Measurements from ENCODE around the gene RNU1-3.
"Not testable (repeated sequence)": the region's sequence is repeated elsewhere in the genome, so short reads cannot be mapped to it uniquely, and the experiment has no call there.

RNU1-3 gene

GRCh38 chr1:16631248-16632043 lies 35.3 kb downstream of the RNU1-3 start:
- DNase-seq (ENCODE audit: low read depth in 1 of 2, low spot score in 1 of 2) = no peak

GRCh38 chr1:16630661-16631247 lies 36.0 kb downstream of the RNU1-3 start:
- no peak for TF ChIP-seq JUND (IDR thresholded peaks at IDR 0.05; ENCODE audit: low read depth)
- in situ Hi-C loops (cut with HindIII; ENCODE audit: low pct_unique_long_range_greater_than_20kb, low sequenced_read_pairs) = no loop called here
- DNase-seq (ENCODE audit: low read depth in 1 of 2, low spot score in 1 of 2) = no peak

More at GRCh38 chr1:16631248-16632043, 35.3 kb downstream of the RNU1-3 start:
- in situ Hi-C loops (cut with HindIII; ENCODE audit: low pct_unique_long_range_greater_than_20kb, low sequenced_read_pairs) = no loop called here
- no peak for TF ChIP-seq JUND (IDR thresholded peaks at IDR 0.05; ENCODE audit: low read depth)

GRCh38 chr1:16629916-16630530 lies 36.7 kb downstream of the RNU1-3 start:
- in situ Hi-C loops (cut with HindIII; ENCODE audit: low pct_unique_long_range_greater_than_20kb, low sequenced_read_pairs); DNase-seq (ENCODE audit: low read depth in 1 of 2, low spot score in 1 of 2): not testable (repeated sequence)

- in situ Hi-C loops (cut with HindIII; ENCODE audit: low pct_unique_long_range_greater_than_20kb, low sequenced_read_pairs) = no loop called here
- no peak for DNase-seq (ENCODE audit: low read depth in 1 of 2, low spot score in 1 of 2)
- TF ChIP-seq JUND (IDR thresholded peaks at IDR 0.05; ENCODE audit: low read depth) = no peak
Observed at GRCh38 chr1:16628361-16629111, 38.2 kb downstream of the RNU1-3 start.

GRCh38 chr1:16626409-16626983 lies 40.3 kb downstream of the RNU1-3 start:
- DNase-seq (ENCODE audit: low read depth in 1 of 2, low spot score in 1 of 2); in situ Hi-C loops (cut with HindIII; ENCODE audit: low pct_unique_long_range_greater_than_20kb, low sequenced_read_pairs): not testable (repeated sequence)

- in situ Hi-C loops (cut with HindIII; ENCODE audit: low pct_unique_long_range_greater_than_20kb, low sequenced_read_pairs) = no loop called here
- TF ChIP-seq JUND (IDR thresholded peaks at IDR 0.05; ENCODE audit: low read depth) = no peak
- DNase-seq (ENCODE audit: low read depth in 1 of 2, low spot score in 1 of 2) = no peak
Observed at GRCh38 chr1:16625497-16626408, 41.0 kb downstream of the RNU1-3 start.

- in situ Hi-C loops (cut with HindIII; ENCODE audit: low pct_unique_long_range_greater_than_20kb, low sequenced_read_pairs); DNase-seq (ENCODE audit: low read depth in 1 of 2, low spot score in 1 of 2): not testable (repeated sequence)
Observed at GRCh38 chr1:16623812-16624719, 42.7 kb downstream of the RNU1-3 start.

GRCh38 chr1:16623337-16623736 lies 43.4 kb downstream of the RNU1-3 start:
- DNase-seq (ENCODE audit: low read depth in 1 of 2, low spot score in 1 of 2); in situ Hi-C loops (cut with HindIII; ENCODE audit: low pct_unique_long_range_greater_than_20kb, low sequenced_read_pairs): not testable (repeated sequence)

GRCh38 chr1:16621681-16622315 lies 45.0 kb downstream of the RNU1-3 start:
- DNase-seq (ENCODE audit: low read depth in 1 of 2, low spot score in 1 of 2); in situ Hi-C loops (cut with HindIII; ENCODE audit: low pct_unique_long_range_greater_than_20kb, low sequenced_read_pairs): not testable (repeated sequence)

- no peak for DNase-seq (ENCODE audit: low read depth in 1 of 2, low spot score in 1 of 2)
- TF ChIP-seq JUND (IDR thresholded peaks at IDR 0.05; ENCODE audit: low read depth) = no peak
- in situ Hi-C loops (cut with HindIII; ENCODE audit: low pct_unique_long_range_greater_than_20kb, low sequenced_read_pairs) = no loop called here
Observed at GRCh38 chr1:16621300-16621658, 45.5 kb downstream of the RNU1-3 start.

- in situ Hi-C loops (cut with HindIII; ENCODE audit: low pct_unique_long_range_greater_than_20kb, low sequenced_read_pairs) = not testable (repeated sequence)
Observed at GRCh38 chr1:16619803-16620501, 46.8 kb downstream of the RNU1-3 start.

More at GRCh38 chr1:16619803-16620501, 46.8 kb downstream of the RNU1-3 start:
- DNase-seq (ENCODE audit: low read depth in 1 of 2, low spot score in 1 of 2) = not testable (repeated sequence)

Measured in T47D (cell line).